ENCODE data around the gene FYTTD1.

FYTTD1 gene

DNA sequence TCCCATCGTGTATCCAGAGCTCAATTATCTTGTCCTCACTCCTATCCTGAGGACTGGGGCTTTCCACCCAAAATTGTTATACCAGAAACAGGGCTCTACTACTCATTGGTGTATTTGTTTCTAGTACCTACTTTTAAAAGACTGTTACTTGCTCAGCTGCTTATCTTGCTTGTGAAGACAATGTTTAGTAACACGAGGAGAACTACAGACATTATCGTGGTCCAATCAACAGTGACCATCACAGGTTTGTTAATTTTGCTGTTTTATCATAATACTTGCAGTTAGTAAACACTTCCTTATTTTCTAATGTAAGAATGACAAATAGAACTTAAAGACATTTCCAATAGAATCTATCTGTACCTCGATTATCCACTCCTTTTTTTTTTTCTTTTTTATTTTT lies 54.8 kb downstream of the FYTTD1 start:
- Histone ChIP-seq H3K36me3 (ENCODE audit: control insufficient read depth, low read length) (peaks cover 7% of the 10 kb centered on the region; the same call in 1 of the 2 replicates), H3K27me3 (ENCODE audit: control insufficient read depth, low read length) (no peaks in the 10 kb centered on the region), H3K27ac (ENCODE audit: low read depth, low read length) (no peak overlapping the region), H3F3A (ENCODE audit: control insufficient read depth, insufficient read depth) (peaks cover 10% of the 10 kb centered on the region; the same call in 1 of the 2 replicates), H3K79me2 (ENCODE audit: control insufficient read depth, low read length) (peaks cover 91% of the 10 kb centered on the region), H4K20me1 (ENCODE audit: control insufficient read depth, insufficient read depth, low read depth, low read length) (peaks cover 29% of the 10 kb centered on the region), H3K4me3 (ENCODE audit: low read length) (no peak overlapping the region), H3K4me2 (ENCODE audit: low read length) (no peak overlapping the region), H3K9me2 (replicated peaks; ENCODE audit: control insufficient read depth, low read length) (no peaks in the 10 kb centered on the region), H3K9me3 (ENCODE audit: control insufficient read depth, insufficient read depth, low read length) (no peaks in the 10 kb centered on the region), H3K4me1 (ENCODE audit: control insufficient read depth, low read length) (peaks cover 38% of the 10 kb centered on the region)
- TF ChIP-seq, protein P1, sequence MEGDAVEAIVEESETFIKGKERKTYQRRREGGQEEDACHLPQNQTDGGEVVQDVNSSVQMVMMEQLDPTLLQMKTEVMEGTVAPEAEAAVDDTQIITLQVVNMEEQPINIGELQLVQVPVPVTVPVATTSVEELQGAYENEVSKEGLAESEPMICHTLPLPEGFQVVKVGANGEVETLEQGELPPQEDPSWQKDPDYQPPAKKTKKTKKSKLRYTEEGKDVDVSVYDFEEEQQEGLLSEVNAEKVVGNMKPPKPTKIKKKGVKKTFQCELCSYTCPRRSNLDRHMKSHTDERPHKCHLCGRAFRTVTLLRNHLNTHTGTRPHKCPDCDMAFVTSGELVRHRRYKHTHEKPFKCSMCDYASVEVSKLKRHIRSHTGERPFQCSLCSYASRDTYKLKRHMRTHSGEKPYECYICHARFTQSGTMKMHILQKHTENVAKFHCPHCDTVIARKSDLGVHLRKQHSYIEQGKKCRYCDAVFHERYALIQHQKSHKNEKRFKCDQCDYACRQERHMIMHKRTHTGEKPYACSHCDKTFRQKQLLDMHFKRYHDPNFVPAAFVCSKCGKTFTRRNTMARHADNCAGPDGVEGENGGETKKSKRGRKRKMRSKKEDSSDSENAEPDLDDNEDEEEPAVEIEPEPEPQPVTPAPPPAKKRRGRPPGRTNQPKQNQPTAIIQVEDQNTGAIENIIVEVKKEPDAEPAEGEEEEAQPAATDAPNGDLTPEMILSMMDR (IDR thresholded peaks at IDR 0.05; ENCODE audit: low read depth, low read length, poor library complexity, severe bottlenecking): no peak
- no peak for TF ChIP-seq EZH2phosphoT487 (IDR thresholded peaks at IDR 0.05; ENCODE audit: borderline replicate concordance, low read length)

DNA sequence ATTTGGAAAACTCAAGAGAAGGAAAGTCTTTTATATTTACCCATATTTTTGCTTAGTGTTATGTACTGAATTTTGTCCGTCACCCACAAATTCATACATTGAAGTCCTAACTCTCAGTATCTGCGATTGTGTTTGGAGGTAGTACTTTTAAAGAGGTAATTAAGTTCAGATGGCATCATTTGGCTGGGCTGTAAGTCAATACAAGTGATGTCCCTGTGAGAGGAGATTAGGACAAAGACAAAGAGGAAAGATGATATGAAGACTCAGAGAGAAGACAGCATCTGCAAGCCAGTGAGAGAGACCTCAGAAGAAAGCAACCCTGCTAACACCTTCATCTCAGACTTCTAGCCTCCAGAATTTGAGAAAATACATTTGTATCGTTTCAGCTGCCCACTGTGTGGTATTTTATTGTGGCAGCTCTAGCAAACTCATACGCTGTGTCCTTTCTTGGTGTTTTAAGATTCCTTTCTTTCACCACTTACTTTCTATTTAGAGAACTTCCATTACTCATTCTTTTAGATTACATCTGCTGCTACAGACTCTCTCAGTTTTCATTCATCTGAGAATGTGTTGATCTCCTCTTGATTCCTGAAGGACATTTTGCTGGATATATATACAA lies 58.4 kb downstream of the FYTTD1 start:
- H3K27ac ChIP-seq (ENCODE audit: low read depth, low read length): no peak overlapping the region
- no peaks in the 10 kb centered on the region for H3K27me3 ChIP-seq (ENCODE audit: control insufficient read depth, low read length)
- TF ChIP-seq EZH2phosphoT487 (IDR thresholded peaks at IDR 0.05; ENCODE audit: borderline replicate concordance, low read length): no peak
- TF ChIP-seq, protein P1 (IDR thresholded peaks at IDR 0.05; ENCODE audit: low read depth, low read length, poor library complexity, severe bottlenecking): no peak
- no peak overlapping the region for H3K4me2 ChIP-seq (ENCODE audit: low read length)
- H3F3A ChIP-seq (ENCODE audit: control insufficient read depth, insufficient read depth): 0 out of 2 replicates have a peak, but pooled peaks cover 6% of the 10 kb centered on the region
- H3K36me3 ChIP-seq (ENCODE audit: control insufficient read depth, low read length): peaks cover 7% of the 10 kb centered on the region
- peaks cover 11% of the 10 kb centered on the region for H3K4me1 ChIP-seq (ENCODE audit: control insufficient read depth, low read length)
- no peak overlapping the region for H3K4me3 ChIP-seq (ENCODE audit: low read length)
- no peaks in the 10 kb centered on the region for H3K9me3 ChIP-seq (ENCODE audit: control insufficient read depth, insufficient read depth, low read length)
- peaks cover 17% of the 10 kb centered on the region for H4K20me1 ChIP-seq (ENCODE audit: control insufficient read depth, insufficient read depth, low read depth, low read length)
- H3K9me2 ChIP-seq (replicated peaks; ENCODE audit: control insufficient read depth, low read length): no peaks in the 10 kb centered on the region
- H3K79me2 ChIP-seq (ENCODE audit: control insufficient read depth, low read length): peaks cover 89% of the 10 kb centered on the region

DNA sequence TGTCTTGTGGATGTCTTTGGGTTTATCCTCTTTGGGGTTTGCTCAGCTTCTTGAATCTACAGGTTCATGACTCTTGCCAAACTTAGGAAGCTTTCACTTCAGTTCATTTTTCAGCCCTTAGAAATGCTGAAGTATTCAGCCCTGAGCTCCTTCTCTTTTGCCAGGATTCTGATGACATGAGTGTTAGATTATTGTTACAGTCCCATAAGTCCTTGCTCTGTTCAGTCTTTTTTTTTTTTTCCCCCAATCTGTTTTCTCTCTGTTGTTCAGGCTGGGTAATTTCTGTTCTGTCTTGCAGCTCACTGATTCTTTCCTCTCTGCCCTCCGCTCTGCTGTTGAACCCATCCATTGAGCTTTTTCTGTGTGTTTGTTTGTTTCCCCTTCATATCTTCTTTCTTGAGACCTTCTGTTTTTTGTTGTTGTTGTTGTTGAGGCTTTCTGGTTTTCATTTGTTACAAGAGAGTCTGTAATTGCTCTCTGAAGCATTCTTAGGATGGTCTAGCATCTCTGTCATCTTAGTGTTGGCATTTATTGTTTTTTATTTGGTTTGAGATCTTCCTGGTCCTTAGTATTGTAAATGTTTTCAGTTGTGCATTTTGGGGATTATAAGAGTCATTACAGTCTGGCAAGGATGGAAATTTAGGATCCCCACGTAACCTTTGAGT lies 59.8 kb downstream of the FYTTD1 start:
- H3K9me3 ChIP-seq (ENCODE audit: control insufficient read depth, insufficient read depth, low read length): no peaks in the 10 kb centered on the region
- H4K20me1 ChIP-seq (ENCODE audit: control insufficient read depth, insufficient read depth, low read depth, low read length): peaks cover 9% of the 10 kb centered on the region; the same call in 1 of the 2 replicates
- H3K27ac ChIP-seq (ENCODE audit: low read depth, low read length): no peak overlapping the region
- H3K36me3 ChIP-seq (ENCODE audit: control insufficient read depth, low read length): peaks cover 1% of the 10 kb centered on the region
- peaks cover 86% of the 10 kb centered on the region for H3K79me2 ChIP-seq (ENCODE audit: control insufficient read depth, low read length)
- peaks cover 11% of the 10 kb centered on the region for H3K4me1 ChIP-seq (ENCODE audit: control insufficient read depth, low read length)
- TF ChIP-seq EZH2phosphoT487 (IDR thresholded peaks at IDR 0.05; ENCODE audit: borderline replicate concordance, low read length): no peak
- TF ChIP-seq, protein P1 (IDR thresholded peaks at IDR 0.05; ENCODE audit: low read depth, low read length, poor library complexity, severe bottlenecking): no peak
- no peaks in the 10 kb centered on the region for H3K9me2 ChIP-seq (replicated peaks; ENCODE audit: control insufficient read depth, low read length)
- H3K4me3 ChIP-seq (ENCODE audit: low read length): no peak overlapping the region
- no peak overlapping the region for H3K4me2 ChIP-seq (ENCODE audit: low read length)
- 0 out of 2 replicates have a peak, but pooled peaks cover 6% of the 10 kb centered on the region for H3F3A ChIP-seq (ENCODE audit: control insufficient read depth, insufficient read depth)
- no peaks in the 10 kb centered on the region for H3K27me3 ChIP-seq (ENCODE audit: control insufficient read depth, low read length)
